ENCODE data around the gene FRS2.

GRCh38 chr12:69443916-69444315, 26.3 kb upstream of the FRS2 start:
- TF ChIP-seq CTCF (IDR thresholded peaks at IDR 0.05 in 8 of 11, conservative IDR thresholded peaks at IDR 0.05 in 3 of 11) (no peak), POLR2A (IDR thresholded peaks at IDR 0.05) (no peak), POLR2AphosphoS5 (IDR thresholded peaks at IDR 0.05) (no peak)

All from spleen (tissue), 7 donors.